ENCODE results near the gene PHF3. TPM values are rescaled to one million over a fixed set of nuclear protein-coding genes. Genes with fewer than 3 reads are reported as not detected.

Gene PHF3
- total RNA-seq, 1 donor from 2014 or later, result 34.7 TPM

DNA sequence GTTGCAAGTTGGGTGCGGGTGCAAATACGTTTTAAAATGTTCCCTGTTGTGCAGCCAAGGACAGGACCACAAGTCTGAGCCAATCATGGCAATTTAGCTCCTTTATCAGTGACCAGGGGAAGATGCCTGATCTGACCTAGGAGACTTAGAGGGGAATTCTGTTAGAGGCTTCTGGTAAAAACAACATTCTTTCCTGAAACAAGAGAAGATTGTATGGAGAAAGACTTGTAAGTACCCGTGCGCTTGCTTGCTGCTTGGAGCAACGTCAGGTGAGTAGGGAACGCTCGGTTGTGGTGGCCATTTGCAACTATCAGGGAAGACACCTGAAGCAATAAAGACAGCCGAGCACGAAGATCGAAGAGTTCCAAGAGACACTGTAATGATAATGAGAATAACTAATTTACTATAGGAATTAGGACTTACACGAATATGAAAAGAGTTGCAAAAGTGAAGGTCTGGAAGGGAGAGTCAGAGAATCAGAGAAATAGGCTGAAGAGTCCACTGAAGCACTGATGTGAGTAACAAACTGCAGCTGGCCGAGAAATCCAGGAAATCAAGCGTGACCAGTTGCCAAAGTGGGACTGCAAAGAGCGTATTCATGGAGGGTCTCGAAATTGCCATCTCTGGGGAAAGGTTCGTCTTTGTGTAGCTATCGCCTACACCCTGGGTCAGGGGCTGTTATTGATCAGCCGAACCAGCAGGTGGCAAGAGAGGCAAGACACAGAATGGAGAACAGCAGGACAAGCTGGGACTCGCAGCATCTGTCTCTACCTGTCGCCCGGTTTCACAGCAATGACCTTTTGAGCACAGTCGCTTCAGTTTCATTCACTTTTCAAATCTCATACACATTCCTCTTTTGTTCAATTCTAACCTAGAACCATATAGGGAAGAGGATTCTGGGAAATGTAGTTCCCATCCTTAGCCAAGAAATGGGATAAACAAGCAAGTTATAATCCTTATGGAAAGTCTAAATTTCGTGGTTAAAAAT lies 37.3 kb upstream of the PHF3 start:
- Mint-ChIP-seq H3K27me3 (ENCODE audit: low read depth) (no peaks in the 10 kb centered on the region), H3K9me3 (ENCODE audit: low read depth) (no peaks in the 10 kb centered on the region), H3K27ac (ENCODE audit: unreplicated experiment) (peak overlapping the region; percentile 3), H3K4me3 (ENCODE audit: unreplicated experiment) (peak overlapping the region; percentile 88), H3K4me1 (ENCODE audit: low read depth) (peaks cover 9% of the 10 kb centered on the region), H3K36me3 (ENCODE audit: low read depth) (no peaks in the 10 kb centered on the region)
- DNase-seq (ENCODE audit: low spot score), result no peak
- TF ChIP-seq, protein P1, sequence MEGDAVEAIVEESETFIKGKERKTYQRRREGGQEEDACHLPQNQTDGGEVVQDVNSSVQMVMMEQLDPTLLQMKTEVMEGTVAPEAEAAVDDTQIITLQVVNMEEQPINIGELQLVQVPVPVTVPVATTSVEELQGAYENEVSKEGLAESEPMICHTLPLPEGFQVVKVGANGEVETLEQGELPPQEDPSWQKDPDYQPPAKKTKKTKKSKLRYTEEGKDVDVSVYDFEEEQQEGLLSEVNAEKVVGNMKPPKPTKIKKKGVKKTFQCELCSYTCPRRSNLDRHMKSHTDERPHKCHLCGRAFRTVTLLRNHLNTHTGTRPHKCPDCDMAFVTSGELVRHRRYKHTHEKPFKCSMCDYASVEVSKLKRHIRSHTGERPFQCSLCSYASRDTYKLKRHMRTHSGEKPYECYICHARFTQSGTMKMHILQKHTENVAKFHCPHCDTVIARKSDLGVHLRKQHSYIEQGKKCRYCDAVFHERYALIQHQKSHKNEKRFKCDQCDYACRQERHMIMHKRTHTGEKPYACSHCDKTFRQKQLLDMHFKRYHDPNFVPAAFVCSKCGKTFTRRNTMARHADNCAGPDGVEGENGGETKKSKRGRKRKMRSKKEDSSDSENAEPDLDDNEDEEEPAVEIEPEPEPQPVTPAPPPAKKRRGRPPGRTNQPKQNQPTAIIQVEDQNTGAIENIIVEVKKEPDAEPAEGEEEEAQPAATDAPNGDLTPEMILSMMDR (IDR thresholded peaks at IDR 0.05), result peak; percentile 98

DNA sequence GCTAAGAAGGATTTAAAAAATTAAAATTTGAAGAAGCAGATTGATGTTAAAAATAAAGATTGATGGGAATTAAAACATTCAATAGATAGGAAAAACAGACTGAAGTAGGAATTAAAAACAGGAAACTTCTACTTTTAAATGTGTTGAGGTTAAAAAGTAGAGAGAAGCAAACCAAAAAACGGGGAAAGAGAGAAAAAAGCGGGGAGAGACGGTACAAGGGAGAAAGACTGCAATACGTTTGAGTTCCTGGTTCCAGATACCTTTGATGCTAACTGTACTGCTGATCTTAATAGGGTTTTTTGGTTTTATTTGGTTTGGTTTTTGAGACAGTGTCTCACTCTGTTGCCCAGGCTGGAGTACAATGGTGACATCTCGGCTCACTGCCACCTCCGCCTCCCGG lies 36.4 kb upstream of the PHF3 start:
- no peak for DNase-seq (ENCODE audit: low spot score)
- TF ChIP-seq, protein P1 (IDR thresholded peaks at IDR 0.05), result no peak
- Mint-ChIP-seq H3K4me1 (ENCODE audit: low read depth) (peaks cover 9% of the 10 kb centered on the region), H3K4me3 (ENCODE audit: unreplicated experiment) (peak overlapping the region; percentile 88), H3K9me3 (ENCODE audit: low read depth) (no peaks in the 10 kb centered on the region), H3K36me3 (ENCODE audit: low read depth) (no peaks in the 10 kb centered on the region), H3K27ac (ENCODE audit: unreplicated experiment) (no peak overlapping the region), H3K27me3 (ENCODE audit: low read depth) (no peaks in the 10 kb centered on the region)

DNA sequence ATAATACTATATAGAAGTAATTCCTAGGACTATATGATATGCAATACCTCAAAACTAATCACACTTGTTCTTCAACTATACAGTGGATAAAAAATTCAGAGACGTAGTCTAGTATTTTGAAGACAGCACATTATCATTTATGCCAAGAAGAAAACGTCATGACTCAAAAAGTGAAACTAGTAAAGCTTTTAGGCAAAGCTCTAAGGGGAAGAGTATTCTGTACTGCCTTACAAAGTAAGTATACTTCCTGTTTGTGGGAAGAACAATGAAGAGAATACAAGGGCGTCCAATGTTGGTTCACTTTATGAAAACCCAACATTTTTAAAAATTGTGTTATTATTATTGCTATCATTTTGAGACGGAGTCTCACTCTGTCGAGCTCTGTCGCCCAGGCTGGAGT lies 35.5 kb upstream of the PHF3 start:
- no peak for DNase-seq (ENCODE audit: low spot score)
- no peaks in the 10 kb centered on the region for H3K27me3 Mint-ChIP-seq (ENCODE audit: low read depth)
- H3K36me3 Mint-ChIP-seq (ENCODE audit: low read depth), result no peaks in the 10 kb centered on the region
- no peak overlapping the region for H3K27ac Mint-ChIP-seq (ENCODE audit: unreplicated experiment)
- TF ChIP-seq, protein P1 (IDR thresholded peaks at IDR 0.05), result no peak
- no peak overlapping the region for H3K4me3 Mint-ChIP-seq (ENCODE audit: unreplicated experiment)
- H3K9me3 Mint-ChIP-seq (ENCODE audit: low read depth), result no peaks in the 10 kb centered on the region
- H3K4me1 Mint-ChIP-seq (ENCODE audit: low read depth), result peaks cover 9% of the 10 kb centered on the region

DNA sequence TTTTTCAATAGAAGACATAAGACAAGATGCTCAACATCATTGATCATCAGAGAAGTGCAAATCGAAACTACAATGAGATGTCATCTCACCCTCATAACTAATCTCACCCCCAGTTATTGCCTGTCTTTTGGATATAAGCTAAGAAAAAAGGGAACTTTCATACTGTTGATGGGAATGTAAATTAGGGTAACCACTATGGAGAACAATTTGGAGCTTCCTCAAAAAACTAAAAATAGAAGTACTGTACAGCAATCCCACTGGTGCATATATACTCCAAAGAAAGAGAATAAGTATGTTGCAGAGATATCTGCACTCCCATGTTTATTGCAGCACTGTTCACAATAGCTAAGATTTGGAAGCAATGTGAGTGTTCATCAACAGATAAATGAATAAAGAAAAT lies 26.4 kb upstream of the PHF3 start:
- no peak overlapping the region for H3K4me3 Mint-ChIP-seq (ENCODE audit: unreplicated experiment)
- H3K4me1 Mint-ChIP-seq (ENCODE audit: low read depth), result no peaks in the 10 kb centered on the region
- H3K27me3 Mint-ChIP-seq (ENCODE audit: low read depth), result peaks cover 12% of the 10 kb centered on the region
- no peak overlapping the region for H3K27ac Mint-ChIP-seq (ENCODE audit: unreplicated experiment)
- H3K36me3 Mint-ChIP-seq (ENCODE audit: low read depth), result no peaks in the 10 kb centered on the region
- no peak for DNase-seq (ENCODE audit: low spot score)
- H3K9me3 Mint-ChIP-seq (ENCODE audit: low read depth), result peaks cover 5% of the 10 kb centered on the region
- TF ChIP-seq, protein P1 (IDR thresholded peaks at IDR 0.05), result no peak

DNA sequence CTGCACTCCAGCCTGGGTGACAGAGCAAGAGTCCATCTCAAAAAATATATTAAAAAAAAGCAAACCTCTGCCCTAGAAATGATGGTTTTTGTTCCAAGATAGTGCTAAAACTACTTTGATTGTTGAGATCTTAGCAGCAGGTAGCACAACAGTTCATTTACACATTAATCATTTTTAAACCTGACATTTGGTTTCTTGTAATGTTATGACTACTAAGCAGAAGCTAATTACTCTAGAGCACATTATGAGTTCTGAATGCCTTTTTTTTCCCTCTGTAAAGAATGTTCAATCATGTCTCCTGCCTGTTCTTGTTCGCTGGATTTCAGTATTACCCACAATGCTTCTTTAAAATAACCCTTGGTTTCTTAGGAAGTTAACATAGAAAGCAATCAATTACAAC lies 24.7 kb upstream of the PHF3 start:
- H3K4me1 Mint-ChIP-seq (ENCODE audit: low read depth), result no peaks in the 10 kb centered on the region
- no peak overlapping the region for H3K4me3 Mint-ChIP-seq (ENCODE audit: unreplicated experiment)
- TF ChIP-seq, protein P1 (IDR thresholded peaks at IDR 0.05), result no peak
- no peak overlapping the region for H3K27ac Mint-ChIP-seq (ENCODE audit: unreplicated experiment)
- no peaks in the 10 kb centered on the region for H3K36me3 Mint-ChIP-seq (ENCODE audit: low read depth)
- H3K27me3 Mint-ChIP-seq (ENCODE audit: low read depth), result peaks cover 16% of the 10 kb centered on the region
- no peak for DNase-seq (ENCODE audit: low spot score)
- peaks cover 5% of the 10 kb centered on the region for H3K9me3 Mint-ChIP-seq (ENCODE audit: low read depth)
